ENCODE results near the gene TRAPPC2L.

- TF ChIP-seq EZH2phosphoT487 (IDR thresholded peaks at IDR 0.05; ENCODE audit: borderline replicate concordance) (no peak), CTCF (IDR thresholded peaks at IDR 0.05 in 2 of 3, conservative IDR thresholded peaks at IDR 0.05 in 1 of 3; ENCODE audit: borderline replicate concordance in 1 of 3, insufficient read depth in 1 of 3, low read depth in 2 of 3, low read length in 2 of 3) (no peak), JUND (IDR thresholded peaks at IDR 0.05) (no peak)
These were observed 45.8 kb downstream of the TRAPPC2L start for GRCh38 chr16:88902744-88903143.

Data from HCT116 (cell line).